Hematopoietic multipotent progenitor cell treated with erythropoietin and hydrocortisone succinate and interleukin-3 and kit ligand, for 15 days (in vitro differentiated cells): ENCODE data around the gene CAD.

Experiments used
- DNase-seq: peaks from one replicate; pipeline ENCODE4 v3.0.0-alpha.2; 2015; ENCODE audit warnings: low spot score

CAD gene

GRCh38 chr2:27225526-27225925, 8.4 kb downstream of the CAD start:
- DNase-seq: no peak

- no peak for DNase-seq
Observed at GRCh38 chr2:27227501-27227900, 10.3 kb downstream of the CAD start.

- DNase-seq: no peak
Observed at GRCh38 chr2:27231921-27232320, 14.8 kb downstream of the CAD start.

GRCh38 chr2:27233341-27233740, 16.2 kb downstream of the CAD start:
- no peak for DNase-seq

- DNase-seq: no peak
Observed at GRCh38 chr2:27236136-27236535, 19.0 kb downstream of the CAD start.

- DNase-seq: no peak
Observed at GRCh38 chr2:27236626-27237025, 19.5 kb downstream of the CAD start.

- no peak for DNase-seq
Observed at GRCh38 chr2:27237341-27237945, 20.3 kb downstream of the CAD start.

- no peak for DNase-seq
Observed at GRCh38 chr2:27238976-27239375, 21.8 kb downstream of the CAD start.

- no peak for DNase-seq
Observed at GRCh38 chr2:27240406-27240805, 23.2 kb downstream of the CAD start.

- DNase-seq: no peak
Observed at GRCh38 chr2:27241761-27242613, 24.8 kb downstream of the CAD start.

- DNase-seq: no peak
Observed at GRCh38 chr2:27242614-27242951, 25.4 kb downstream of the CAD start.

GRCh38 chr2:27243391-27244130, 26.4 kb downstream of the CAD start:
- no peak for DNase-seq

GRCh38 chr2:27245116-27245515, 27.9 kb downstream of the CAD start:
- DNase-seq: no peak

- DNase-seq: no peak
Observed at GRCh38 chr2:27245626-27246025, 28.5 kb downstream of the CAD start.

- no peak for DNase-seq
Observed at GRCh38 chr2:27247893-27248292, 30.7 kb downstream of the CAD start.

GRCh38 chr2:27249159-27249890, 32.2 kb downstream of the CAD start:
- DNase-seq: no peak

GRCh38 chr2:27249891-27250651, 32.9 kb downstream of the CAD start:
- DNase-seq: no peak

- no peak for DNase-seq
Observed at GRCh38 chr2:27250652-27251379, 33.6 kb downstream of the CAD start.

GRCh38 chr2:27251766-27252165, 34.6 kb downstream of the CAD start:
- DNase-seq: no peak

GRCh38 chr2:27255187-27255586, 38.0 kb downstream of the CAD start:
- DNase-seq: no peak

GRCh38 chr2:27255660-27256059, 38.5 kb downstream of the CAD start:
- DNase-seq: no peak
